Stimulated activated CD4-positive, alpha-beta T cell treated with anti-CD3 and anti-CD28 coated beads, TNF-alpha, amount 100 ng/mL, for 24 hours (primary cell): Measurements from ENCODE around the gene TMPRSS5.

Source experiments
- DNase-seq, 3 experiments: peaks; one replicate each; pipeline ENCODE4 v3.0.0-alpha.2; 2020; ENCODE audit warnings: low read depth in 3 of 3

TMPRSS5 gene

GRCh38 chr11:113668255-113668654 is 37.9 kb downstream of the TMPRSS5 start:
- no peak for DNase-seq

GRCh38 chr11:113667801-113668200 is 38.3 kb downstream of the TMPRSS5 start:
- DNase-seq: no peak

GRCh38 chr11:113666584-113666983 is 39.5 kb downstream of the TMPRSS5 start:
- no peak for DNase-seq

GRCh38 chr11:113664981-113665710 is 41.0 kb downstream of the TMPRSS5 start:
- DNase-seq: no peak

GRCh38 chr11:113664069-113664980 is 41.8 kb downstream of the TMPRSS5 start:
- no peak for DNase-seq

GRCh38 chr11:113663567-113663966 is 42.5 kb downstream of the TMPRSS5 start:
- DNase-seq: no peak

GRCh38 chr11:113655771-113656170 is 50.3 kb downstream of the TMPRSS5 start:
- no peak for DNase-seq

GRCh38 chr11:113651023-113651422 is 55.1 kb downstream of the TMPRSS5 start:
- no peak for DNase-seq

- no peak for DNase-seq
Observed at GRCh38 chr11:113649311-113649710, 56.8 kb downstream of the TMPRSS5 start.

- no peak for DNase-seq
Observed at GRCh38 chr11:113647856-113648255, 58.3 kb downstream of the TMPRSS5 start.

- no peak for DNase-seq
Observed at GRCh38 chr11:113647108-113647507, 59.0 kb downstream of the TMPRSS5 start.

- DNase-seq: no peak
Observed at GRCh38 chr11:113645593-113646349, 60.3 kb downstream of the TMPRSS5 start.

- no peak for DNase-seq
Observed at GRCh38 chr11:113644605-113645004, 61.5 kb downstream of the TMPRSS5 start.

GRCh38 chr11:113643701-113644100 is 62.4 kb downstream of the TMPRSS5 start:
- DNase-seq: no peak

GRCh38 chr11:113643006-113643585 is 63.0 kb downstream of the TMPRSS5 start:
- no peak for DNase-seq

- DNase-seq: no peak
Observed at GRCh38 chr11:113642090-113642489, 64.0 kb downstream of the TMPRSS5 start.

- DNase-seq: no peak
Observed at GRCh38 chr11:113638376-113638775, 67.7 kb downstream of the TMPRSS5 start.

GRCh38 chr11:113637636-113638035 is 68.5 kb downstream of the TMPRSS5 start:
- no peak for DNase-seq
